Stomach (tissue), 4 donors: ENCODE results near the gene FYN.

ENCODE experiments used
- POLR2A ChIP-seq, 4 donors: fragments of 450-650 bp; IDR thresholded peaks; one replicate each; pipeline ENCODE4 v1.6.1; 2016; ENCODE audit warnings: antibody characterized with exemption in 4 of 4, control low read depth in 2 of 4, mild to moderate bottlenecking in 1 of 4, moderate library complexity in 1 of 4
- POLR2AphosphoS5 ChIP-seq, 3 donors: sonication (generic); formaldehyde crosslinking; IDR thresholded peaks; one replicate each; pipeline ENCODE4 v1.6.1; 2016; ENCODE audit warnings: antibody characterized with exemption in 3 of 3
- TF ChIP-seq, protein P1 (sequence below), 7 experiments: fragments of 450-650 bp in 4 of 7; fragments of 200-600 bp in 3 of 7; sonication (generic) in 3 of 7; IDR thresholded peaks; one replicate each; pipeline ENCODE4 v1.5.1; 2016 to 2019; ENCODE audit warnings: antibody characterized with exemption in 7 of 7, control low read depth in 2 of 7, mild to moderate bottlenecking in 1 of 7

DNA sequence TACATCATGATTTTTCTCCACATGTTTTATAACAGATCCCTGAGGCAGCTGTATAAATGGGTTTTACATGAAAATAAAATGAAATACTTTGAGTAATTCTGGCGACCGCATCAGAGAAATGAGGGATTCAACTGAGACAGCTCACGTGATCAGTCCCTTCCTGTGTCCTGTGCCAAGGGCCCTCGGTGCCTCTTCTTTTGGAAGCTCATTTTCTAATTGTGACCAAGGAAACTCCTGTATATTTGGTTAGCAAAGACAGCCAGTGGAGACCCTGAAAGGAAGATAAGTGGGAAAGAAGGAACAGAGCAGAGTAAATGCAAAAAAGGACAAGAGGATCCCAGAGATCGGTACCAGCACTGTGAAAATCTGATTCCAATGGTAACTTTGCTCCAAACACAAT, 129.9 kb downstream of the FYN start:
- TF ChIP-seq POLR2AphosphoS5 (IDR thresholded peaks at IDR 0.05) (no peak), POLR2A (IDR thresholded peaks at IDR 0.05) (no peak)
- TF ChIP-seq, protein P1, sequence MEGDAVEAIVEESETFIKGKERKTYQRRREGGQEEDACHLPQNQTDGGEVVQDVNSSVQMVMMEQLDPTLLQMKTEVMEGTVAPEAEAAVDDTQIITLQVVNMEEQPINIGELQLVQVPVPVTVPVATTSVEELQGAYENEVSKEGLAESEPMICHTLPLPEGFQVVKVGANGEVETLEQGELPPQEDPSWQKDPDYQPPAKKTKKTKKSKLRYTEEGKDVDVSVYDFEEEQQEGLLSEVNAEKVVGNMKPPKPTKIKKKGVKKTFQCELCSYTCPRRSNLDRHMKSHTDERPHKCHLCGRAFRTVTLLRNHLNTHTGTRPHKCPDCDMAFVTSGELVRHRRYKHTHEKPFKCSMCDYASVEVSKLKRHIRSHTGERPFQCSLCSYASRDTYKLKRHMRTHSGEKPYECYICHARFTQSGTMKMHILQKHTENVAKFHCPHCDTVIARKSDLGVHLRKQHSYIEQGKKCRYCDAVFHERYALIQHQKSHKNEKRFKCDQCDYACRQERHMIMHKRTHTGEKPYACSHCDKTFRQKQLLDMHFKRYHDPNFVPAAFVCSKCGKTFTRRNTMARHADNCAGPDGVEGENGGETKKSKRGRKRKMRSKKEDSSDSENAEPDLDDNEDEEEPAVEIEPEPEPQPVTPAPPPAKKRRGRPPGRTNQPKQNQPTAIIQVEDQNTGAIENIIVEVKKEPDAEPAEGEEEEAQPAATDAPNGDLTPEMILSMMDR (IDR thresholded peaks at IDR 0.05) = no peak
